NCI-H2171 (cell line): ENCODE measurements around the gene RC3H1.
"Not testable (repeated sequence)": the region's sequence is repeated elsewhere in the genome, so short reads cannot be mapped to it uniquely, and the experiment has no call there.

Source experiments
- DNase-seq: peaks from one replicate; lab custom pipeline; 2025; lab: John Stamatoyannopoulos, UW

Gene RC3H1

GRCh38 chr1:174022080-174022975 lies at the start of gene RC3H1:
RC3H1 (minus strand) TSS chr1:174022357; CDS start chr1:173992985, 29,372 bp downstream.
- peak; percentile 79 for DNase-seq

GRCh38 chr1:174070614-174071013 lies 48.5 kb upstream of the RC3H1 start:
- DNase-seq = no peak

- no peak for DNase-seq
Observed at GRCh38 chr1:174068000-174068399, 45.8 kb upstream of the RC3H1 start.

- DNase-seq = no peak
Observed at GRCh38 chr1:174060090-174060489, 37.9 kb upstream of the RC3H1 start.

GRCh38 chr1:174058624-174059023 lies 36.5 kb upstream of the RC3H1 start:
- DNase-seq = no peak

GRCh38 chr1:174056609-174057008 lies 34.5 kb upstream of the RC3H1 start:
- DNase-seq = not testable (repeated sequence)

GRCh38 chr1:174055797-174056196 lies 33.6 kb upstream of the RC3H1 start:
- DNase-seq = not testable (repeated sequence)

- no peak for DNase-seq
Observed at GRCh38 chr1:174053826-174054225, 31.7 kb upstream of the RC3H1 start.

GRCh38 chr1:174052621-174053020 lies 30.5 kb upstream of the RC3H1 start:
- no peak for DNase-seq

- DNase-seq = no peak
Observed at GRCh38 chr1:174051956-174052355, 29.8 kb upstream of the RC3H1 start.

GRCh38 chr1:174049514-174049913 lies 27.4 kb upstream of the RC3H1 start:
- DNase-seq = no peak

- no peak for DNase-seq
Observed at GRCh38 chr1:174044418-174045222, 22.5 kb upstream of the RC3H1 start.

- not testable (repeated sequence) for DNase-seq
Observed at GRCh38 chr1:174042509-174042908, 20.4 kb upstream of the RC3H1 start.

GRCh38 chr1:174041369-174041768 lies 19.2 kb upstream of the RC3H1 start:
- DNase-seq = no peak

- DNase-seq = peak; percentile 89
Observed at GRCh38 chr1:174040387-174040786, 18.2 kb upstream of the RC3H1 start.

- no peak for DNase-seq
Observed at GRCh38 chr1:174039027-174039426, 16.9 kb upstream of the RC3H1 start.

- DNase-seq = no peak
Observed at GRCh38 chr1:174036798-174037197, 14.6 kb upstream of the RC3H1 start.

GRCh38 chr1:174036204-174036603 lies 14.0 kb upstream of the RC3H1 start:
- no peak for DNase-seq

GRCh38 chr1:174032671-174033222 lies 10.6 kb upstream of the RC3H1 start:
- no peak for DNase-seq

- no peak for DNase-seq
Observed at GRCh38 chr1:174031099-174031498, 8.9 kb upstream of the RC3H1 start.

GRCh38 chr1:174028495-174028894 lies 6.3 kb upstream of the RC3H1 start:
- no peak for DNase-seq

GRCh38 chr1:174023440-174023839 lies 1.3 kb upstream of the RC3H1 start:
- DNase-seq = no peak

- DNase-seq = no peak
Observed at GRCh38 chr1:174022976-174023277, 770 bp upstream of the RC3H1 start.
